Putamen (tissue), 1 donor: ENCODE data around the gene DCDC2.
"Not testable (repeated sequence)": the region's sequence is repeated elsewhere in the genome, so short reads cannot be mapped to it uniquely, and the experiment has no call there.

Source experiments
- DNase-seq: peaks from one replicate; pipeline ENCODE4 v3.0.0-alpha.2; 2016; ENCODE audit warnings: low spot score

The DCDC2 gene

GRCh38 chr6:24378473-24379097 lies 20.7 kb upstream of the DCDC2 start:
- DNase-seq = no peak

DNA sequence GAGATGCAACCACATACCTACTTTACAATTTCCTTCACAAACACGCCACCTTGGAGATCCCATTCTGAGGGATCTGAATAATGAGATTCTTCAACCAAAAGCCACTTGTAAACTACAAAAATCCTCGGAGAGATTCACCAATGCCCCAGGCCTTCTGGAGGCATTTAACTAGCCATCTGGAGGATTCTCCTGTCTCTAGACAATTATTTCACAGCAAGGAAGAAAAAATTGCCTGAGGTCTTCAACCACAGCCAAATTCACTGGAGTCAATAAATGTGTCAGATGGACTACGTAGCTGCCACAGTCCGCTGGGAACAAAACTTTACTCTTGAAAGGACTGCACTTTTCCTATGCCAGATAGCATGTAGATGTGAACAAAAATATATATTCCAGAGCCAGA lies 19.0 kb upstream of the DCDC2 start:
- no peak for DNase-seq

DNA sequence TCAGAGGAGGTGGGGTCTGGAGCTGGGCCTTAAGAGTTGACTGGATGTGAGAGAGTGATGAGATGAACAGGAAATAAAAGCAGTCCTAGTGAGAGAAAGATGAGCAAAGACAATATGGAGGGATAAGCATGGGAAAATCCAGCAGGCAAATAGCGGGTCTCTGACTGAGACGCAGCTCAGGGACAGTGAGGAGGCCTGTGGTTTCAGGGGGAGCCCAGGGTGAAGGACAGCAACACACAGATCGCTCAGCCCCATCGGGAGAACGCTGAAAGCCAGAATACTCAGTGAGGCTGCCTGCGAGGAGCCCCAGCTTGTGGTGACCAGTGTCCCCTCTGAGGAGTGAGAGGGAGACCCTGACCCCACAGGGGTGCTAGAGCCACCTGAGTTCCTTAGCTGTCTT lies 16.8 kb upstream of the DCDC2 start:
- no peak for DNase-seq

- DNase-seq = not testable (repeated sequence)
Observed at GRCh38 chr6:24365103-24365633, 7.3 kb upstream of the DCDC2 start.

DNA sequence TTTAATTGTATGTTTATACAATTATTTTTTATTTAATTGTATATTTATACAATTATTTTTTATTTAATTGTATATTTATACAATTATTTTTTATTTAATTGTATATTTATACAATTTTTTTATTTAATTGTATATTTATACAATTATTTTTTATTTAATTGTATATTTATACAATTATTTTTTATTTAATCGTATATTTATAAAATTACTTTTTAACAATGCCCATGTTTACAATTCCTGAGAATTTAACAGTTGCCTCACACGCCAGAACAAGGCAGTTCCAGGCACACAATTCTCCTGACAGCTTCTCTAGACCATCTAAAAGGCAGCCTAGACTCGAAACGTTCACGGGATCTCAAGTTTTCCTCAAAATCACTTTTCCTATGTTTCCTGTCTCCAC lies 4.5 kb upstream of the DCDC2 start:
- DNase-seq = not testable (repeated sequence)

DNA sequence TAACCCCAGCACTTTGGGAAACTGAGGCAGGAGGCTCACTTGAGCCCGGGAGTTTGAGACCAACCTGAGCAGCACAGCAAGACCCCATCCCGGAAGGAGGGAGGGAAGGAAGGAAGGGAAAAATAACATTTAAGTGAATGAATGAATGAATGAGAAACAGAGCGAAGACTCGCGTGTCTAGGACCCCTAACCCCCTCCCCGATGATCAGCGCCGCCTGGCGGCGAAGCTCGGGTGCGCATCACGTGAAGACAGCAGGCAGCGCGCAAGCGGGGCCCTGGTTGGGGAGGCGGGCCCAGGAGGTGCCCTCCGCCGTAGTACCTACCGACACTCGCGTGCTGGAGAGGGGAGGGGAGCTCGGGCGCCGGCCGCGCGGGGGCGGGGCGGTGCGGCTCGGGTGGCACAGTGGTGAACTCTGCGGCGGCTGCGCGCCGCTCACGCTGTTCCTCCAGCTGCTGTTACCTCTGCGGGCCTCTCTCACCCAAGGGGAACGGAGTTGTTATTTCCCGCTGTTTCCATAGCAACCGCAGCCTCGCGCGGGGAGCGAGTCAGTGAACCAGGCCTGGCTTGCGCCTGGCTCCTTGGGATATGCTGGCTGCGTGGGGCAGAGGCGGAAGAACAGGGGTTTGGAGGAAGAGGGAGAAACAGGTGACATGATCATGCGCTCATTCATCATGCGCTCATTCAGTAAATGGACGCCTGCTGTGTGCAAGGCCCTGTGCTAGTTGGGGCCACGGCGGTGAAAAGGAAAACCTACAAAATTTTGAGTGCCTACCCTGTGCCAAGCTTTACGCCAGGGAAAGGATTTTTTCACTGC lies 2.0 kb upstream of the DCDC2 start:
- peak; percentile 42 for DNase-seq

DNA sequence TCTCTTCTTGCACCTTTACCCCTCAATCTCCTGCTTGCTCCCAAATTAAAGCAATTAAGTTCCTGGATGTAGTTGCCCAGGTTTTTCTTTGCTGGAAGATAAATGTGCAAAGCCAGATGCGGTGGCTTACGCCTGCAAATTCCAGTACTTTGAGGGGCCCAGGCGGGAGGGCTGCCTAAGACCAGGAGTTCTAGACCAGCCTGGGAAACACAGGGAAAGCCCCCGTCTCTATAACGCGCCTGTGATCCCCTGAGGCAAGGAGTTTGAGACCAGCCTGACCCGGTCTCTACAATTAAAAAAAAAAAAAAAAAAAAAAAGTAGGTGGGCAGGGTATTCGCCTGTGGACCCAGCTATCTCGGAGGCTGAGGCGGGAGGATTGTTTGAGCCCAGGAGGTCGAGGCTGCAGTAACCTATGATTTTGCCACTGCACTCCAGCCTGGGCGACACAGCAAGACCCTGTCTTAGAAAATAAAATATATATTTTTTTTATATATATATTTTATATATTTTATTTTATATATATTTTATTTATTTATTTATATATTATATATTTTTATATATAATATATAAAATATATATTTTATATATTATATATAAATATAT lies 461 bp upstream of the DCDC2 start:
- no peak for DNase-seq

GRCh38 chr6:24356310-24356973 lies 1.4 kb downstream of the DCDC2 start:
- no peak for DNase-seq

GRCh38 chr6:24355393-24355792 lies 2.5 kb downstream of the DCDC2 start:
- no peak for DNase-seq

DNA sequence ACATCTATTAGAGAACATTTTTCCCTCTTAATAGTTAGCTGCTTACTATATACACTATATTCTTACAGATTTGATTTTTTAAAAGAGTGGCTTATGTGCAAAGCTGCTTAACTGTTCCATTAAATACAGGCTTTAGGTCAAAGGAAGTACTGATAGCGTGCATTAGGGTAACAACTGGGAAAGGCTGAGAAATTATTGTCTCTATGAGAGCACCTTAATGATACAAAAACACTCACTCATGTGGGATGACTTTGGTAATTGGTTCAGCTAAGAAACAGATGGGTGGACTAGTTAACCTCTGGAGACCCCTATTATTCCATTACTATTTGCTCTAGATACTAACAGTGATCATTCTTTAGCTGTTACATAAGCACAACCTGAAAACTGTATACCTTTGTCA lies 4.0 kb downstream of the DCDC2 start:
- no peak for DNase-seq

DNA sequence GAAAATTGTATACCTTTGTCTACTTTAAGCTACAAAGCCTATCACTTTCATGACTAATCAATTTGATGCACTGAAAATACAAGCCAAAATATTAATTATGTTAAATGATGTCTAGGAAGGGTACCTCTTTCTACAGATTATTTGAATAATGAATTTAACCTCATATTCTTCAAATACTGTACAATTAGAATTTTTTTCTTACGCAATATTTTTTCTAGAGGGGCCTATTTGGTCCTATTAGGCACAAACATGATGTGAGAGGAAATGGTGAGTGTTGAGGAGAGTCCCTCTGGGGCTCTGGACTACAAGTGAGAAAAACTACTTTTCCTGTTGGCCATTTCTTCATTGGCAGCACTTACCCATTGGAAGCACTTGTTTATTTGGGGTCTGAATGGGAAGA lies 5.4 kb downstream of the DCDC2 start:
- no peak for DNase-seq

DNA sequence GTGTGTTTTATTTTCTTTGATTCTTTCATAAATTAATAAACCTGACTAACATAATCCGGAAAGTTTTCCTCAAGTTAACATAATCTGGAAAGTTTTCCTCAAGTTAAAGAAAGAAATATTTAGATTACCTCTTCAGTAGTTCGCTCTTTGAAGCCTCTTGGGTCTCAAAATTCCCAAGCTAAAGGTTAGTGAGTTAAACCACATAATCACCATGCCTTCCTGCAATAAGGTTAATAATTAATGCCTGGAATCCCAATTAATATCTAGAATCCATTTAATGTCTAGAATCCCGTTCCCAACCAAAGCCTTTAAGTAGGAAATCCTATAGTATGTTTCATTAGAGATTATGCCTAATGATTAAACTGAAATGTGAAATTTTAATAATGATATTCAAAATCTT lies 12.9 kb downstream of the DCDC2 start:
- no peak for DNase-seq

GRCh38 chr6:24340998-24341938 lies 16.6 kb downstream of the DCDC2 start:
- DNase-seq = no peak

DNA sequence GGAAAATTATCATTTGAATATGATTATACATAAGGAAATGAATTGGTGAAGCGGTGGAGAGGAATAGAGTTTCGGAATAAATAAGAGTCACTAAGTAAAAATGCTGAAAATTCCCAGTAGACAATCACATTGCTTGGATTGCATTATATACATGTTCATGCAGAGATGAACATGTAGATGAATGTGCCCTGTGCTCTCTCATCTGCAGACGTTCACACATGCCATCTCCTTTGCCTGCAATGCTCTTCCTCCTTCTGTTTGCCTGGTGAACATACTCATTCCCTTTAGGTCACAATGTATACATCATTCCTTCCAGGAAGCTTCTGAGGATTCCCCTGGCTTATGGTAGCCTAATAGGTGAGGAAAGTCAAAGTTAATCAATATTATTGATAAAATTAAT lies 17.9 kb downstream of the DCDC2 start:
- no peak for DNase-seq

GRCh38 chr6:24334285-24334684 lies 23.6 kb downstream of the DCDC2 start:
- DNase-seq = no peak

DNA sequence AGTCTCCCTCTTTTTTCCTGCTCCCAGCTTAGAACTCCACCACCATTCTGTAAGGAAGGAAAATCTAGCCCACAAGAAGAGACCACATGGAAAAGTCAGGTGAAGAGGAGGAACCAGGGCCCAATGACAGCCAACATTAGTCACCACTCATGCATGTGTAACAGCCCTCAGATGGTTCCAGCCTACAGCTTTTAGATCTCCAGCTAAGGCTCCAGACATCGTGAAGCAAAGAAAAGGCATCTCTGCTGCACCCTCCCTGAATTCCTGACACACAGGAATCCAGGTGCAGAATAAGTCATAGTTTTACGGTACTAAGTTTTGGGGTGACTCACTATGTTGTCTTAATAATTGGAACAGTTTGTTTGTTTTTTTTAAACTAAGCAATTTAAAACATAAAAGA lies 25.5 kb downstream of the DCDC2 start:
- no peak for DNase-seq

GRCh38 chr6:24330137-24330732 lies 27.6 kb downstream of the DCDC2 start:
- no peak for DNase-seq

GRCh38 chr6:24329451-24329850 lies 28.4 kb downstream of the DCDC2 start:
- no peak for DNase-seq

GRCh38 chr6:24329022-24329421 lies 28.8 kb downstream of the DCDC2 start:
- no peak for DNase-seq

DNA sequence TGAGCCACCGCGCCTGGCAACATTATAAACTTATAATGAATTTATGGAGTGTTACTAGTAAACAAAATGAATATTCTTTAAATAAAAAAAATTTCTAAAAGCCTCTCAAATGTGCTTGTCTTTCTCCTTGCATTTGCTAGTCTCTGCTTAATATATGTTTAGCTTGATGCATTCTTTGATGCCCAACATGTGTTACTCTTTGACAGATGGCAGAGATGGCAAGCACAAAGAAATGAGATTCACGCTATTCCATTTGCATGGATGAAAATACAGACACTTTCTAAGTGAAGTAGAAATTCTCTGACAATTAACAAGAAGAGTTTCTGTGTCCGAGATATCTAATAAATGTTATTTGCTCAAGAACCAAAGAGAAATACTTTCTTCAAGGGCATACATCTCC lies 30.1 kb downstream of the DCDC2 start:
- no peak for DNase-seq

DNA sequence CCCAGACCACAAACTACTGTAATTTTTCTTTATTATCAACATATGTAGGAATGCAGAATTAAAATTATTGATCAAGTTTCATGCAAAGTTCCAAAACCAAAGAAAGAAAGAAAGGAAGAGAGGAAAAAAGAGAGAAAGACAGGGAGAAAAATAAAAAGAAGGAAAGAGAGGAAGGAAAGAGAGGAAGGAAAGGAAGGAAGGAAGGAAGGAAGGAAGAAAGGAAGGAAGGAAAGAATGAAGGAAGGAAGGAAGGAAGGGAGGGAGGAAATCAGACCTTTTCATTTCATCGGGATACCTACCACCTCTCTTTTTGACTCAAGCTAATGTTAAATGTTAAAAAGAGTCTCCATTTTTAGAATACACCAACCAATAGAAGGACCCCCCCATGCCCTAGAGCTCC lies 31.9 kb downstream of the DCDC2 start:
- no peak for DNase-seq
